Coronary artery (tissue), 2 donors: ENCODE measurements around the gene IGF2R.

Experiments
- DNase-seq: peaks from one replicate; pipeline ENCODE4 v3.0.0-alpha.2; 2017; ENCODE audit warnings: low spot score
- H3K27ac ChIP-seq, 2 donors: fragments of 200-600 bp; sonication (generic); one replicate each; pipeline ENCODE4 v1.5.1; 2016 to 2019
- H3K4me3 ChIP-seq: fragments of 200-600 bp; sonication (generic); 2 replicates; pipeline ENCODE4 v1.5.1; 2016; ENCODE audit warnings: mild to moderate bottlenecking, moderate library complexity
- CTCF ChIP-seq: fragments of 200-600 bp; sonication (generic); IDR thresholded peaks from one replicate; pipeline ENCODE4 v1.5.1; 2019; ENCODE audit warnings: antibody characterized with exemption

IGF2R gene

GRCh38 chr6:160127270-160128124 lies 158.6 kb downstream of the IGF2R start:
- peak; percentile 52 for DNase-seq
- TF ChIP-seq CTCF, result no peak
- Histone ChIP-seq H3K4me3 (no peak overlapping the region), H3K27ac (no peak overlapping the region)

- DNase-seq, result no peak
- TF ChIP-seq CTCF, result no peak
- Histone ChIP-seq H3K4me3 (no peak overlapping the region), H3K27ac (no peak overlapping the region)
Observed at GRCh38 chr6:160128125-160128683, 159.3 kb downstream of the IGF2R start.

- TF ChIP-seq CTCF, result no peak
- H3K4me3 ChIP-seq, result no peak overlapping the region
- DNase-seq, result peak; percentile 40
Observed at GRCh38 chr6:160128879-160129516, 160.1 kb downstream of the IGF2R start.

GRCh38 chr6:160129881-160130615 lies 161.2 kb downstream of the IGF2R start:
- TF ChIP-seq CTCF, result no peak
- Histone ChIP-seq H3K27ac (no peak overlapping the region), H3K4me3 (no peak overlapping the region)
- DNase-seq, result peak; percentile 33

More at GRCh38 chr6:160128879-160129516, 160.1 kb downstream of the IGF2R start:
- no peak overlapping the region for H3K27ac ChIP-seq

GRCh38 chr6:160130729-160131484 lies 162.0 kb downstream of the IGF2R start:
- DNase-seq, result peak; percentile 57
- TF ChIP-seq CTCF, result no peak
- H3K4me3 ChIP-seq, result no peak overlapping the region
- no peak overlapping the region for H3K27ac ChIP-seq

GRCh38 chr6:160131636-160132296 lies 162.9 kb downstream of the IGF2R start:
- peak; percentile 55 for DNase-seq
- no peak for TF ChIP-seq CTCF
- peak overlapping the region in 1 of 2 donors; percentile 42 for H3K27ac ChIP-seq

More at GRCh38 chr6:160131636-160132296, 162.9 kb downstream of the IGF2R start:
- H3K4me3 ChIP-seq, result no peak overlapping the region
